Progenitor cell of endocrine pancreas (in vitro differentiated cells): ENCODE data around the gene GPER1. TPM values are rescaled to one million over a fixed set of nuclear protein-coding genes. Genes with fewer than 3 reads are reported as not detected.
"Not testable (repeated sequence)": the region's sequence is repeated elsewhere in the genome, so short reads cannot be mapped to it uniquely, and the experiment has no call there.

ENCODE experiments used
- DNase-seq: peaks from one replicate; pipeline ENCODE4 v3.0.0; 2021; ENCODE audit warnings: low spot score; ENCODE audit not compliant: unreplicated experiment
- H3K27ac Mint-ChIP-seq: 2 replicates; pipeline ENCODE4 v1.8.0; 2021; ENCODE audit warnings: mild to moderate bottlenecking, moderate library complexity, mixed read lengths
- H3K27me3 Mint-ChIP-seq: 2 replicates; pipeline ENCODE4 v1.8.0; 2021; ENCODE audit warnings: mixed read lengths
- H3K36me3 Mint-ChIP-seq: 2 replicates; pipeline ENCODE4 v1.8.0; 2022; ENCODE audit warnings: mixed read lengths; ENCODE audit not compliant: insufficient read depth
- H3K4me1 Mint-ChIP-seq: 2 replicates; pipeline ENCODE4 v1.8.0; 2021; ENCODE audit warnings: low read depth, mixed read lengths
- H3K4me3 Mint-ChIP-seq: 2 replicates; pipeline ENCODE4 v1.8.0; 2021; ENCODE audit warnings: low read depth, mild to moderate bottlenecking, moderate library complexity, mixed read lengths
- H3K9me3 Mint-ChIP-seq: 2 replicates; pipeline ENCODE4 v1.8.0; 2021; ENCODE audit warnings: low read depth, mixed read lengths
- CTCF ChIP-seq: fragments of 200-600 bp; sonication (generic); IDR thresholded peaks from one replicate; pipeline ENCODE4 v1.5.0; 2021; ENCODE audit warnings: antibody characterized with exemption, mild to moderate bottlenecking; ENCODE audit not compliant: unreplicated experiment
- long read RNA-seq: library from polyadenylated mRNA; unstranded; transcript quantifications from one replicate; pipeline ENCODE4 v2.0.0, GENCODE V29; 2020
- total RNA-seq: library from RNA; stranded (reverse); gene quantifications from 2 replicates; pipeline ENCODE4 v1.2.1, GENCODE V29; 2021

The GPER1 gene
- 0.50 and 0.64 TPM in 2 replicates for total RNA-seq
- long read RNA-seq: 0 reads

- Mint-ChIP-seq H3K27ac (peak within 1 kb of the TSS; percentile 80), H3K4me1 (peaks cover 11% of the 10 kb centered on the region), H3K27me3 (no peaks in the 10 kb centered on the region), H3K4me3 (peak within 1 kb of the TSS; percentile 60), H3K36me3 (peaks cover 7% of the 10 kb centered on the region), H3K9me3 (no peaks in the 10 kb centered on the region)
- no peak for DNase-seq
- TF ChIP-seq CTCF: no peak
These were observed at the start of gene GPER1 for GRCh38 chr7:1087952-1088920. Gene GPER1, plus strand, starts transcription at chr7:1088113. Its CDS starts 3,616 bp downstream, at chr7:1091729.

- H3K27me3 Mint-ChIP-seq, H3K4me3 Mint-ChIP-seq, H3K36me3 Mint-ChIP-seq, DNase-seq, H3K9me3 Mint-ChIP-seq, H3K27ac Mint-ChIP-seq: not testable (repeated sequence)
- H3K4me1 Mint-ChIP-seq: peaks cover 24% of the 10 kb centered on the region
These were observed 47.7 kb upstream of the GPER1 start for GRCh38 chr7:1040233-1040632.

- H3K27me3 Mint-ChIP-seq: peaks cover 4% of the 10 kb centered on the region
- H3K9me3 Mint-ChIP-seq: no peaks in the 10 kb centered on the region
- no peak for DNase-seq
- peaks cover 4% of the 10 kb centered on the region for H3K36me3 Mint-ChIP-seq
- no peak for TF ChIP-seq CTCF
- H3K4me3 Mint-ChIP-seq: peak overlapping the region; percentile 50
- H3K27ac Mint-ChIP-seq: peak overlapping the region; percentile 6
- H3K4me1 Mint-ChIP-seq: peaks cover 29% of the 10 kb centered on the region
These were observed 47.1 kb upstream of the GPER1 start for GRCh38 chr7:1040790-1041189.

- no peak for TF ChIP-seq CTCF
- H3K27ac Mint-ChIP-seq: peak overlapping the region; percentile 64
- H3K4me3 Mint-ChIP-seq: no peak overlapping the region
- H3K27me3 Mint-ChIP-seq: peaks cover 4% of the 10 kb centered on the region
- H3K4me1 Mint-ChIP-seq: peaks cover 40% of the 10 kb centered on the region
- H3K9me3 Mint-ChIP-seq: no peaks in the 10 kb centered on the region
- no peaks in the 10 kb centered on the region for H3K36me3 Mint-ChIP-seq
- DNase-seq: no peak
These were observed 46.1 kb upstream of the GPER1 start for GRCh38 chr7:1041551-1042491.

GRCh38 chr7:1042492-1042833 is 45.5 kb upstream of the GPER1 start:
- Mint-ChIP-seq H3K4me1 (peaks cover 45% of the 10 kb centered on the region), H3K36me3 (no peaks in the 10 kb centered on the region), H3K27me3 (peaks cover 4% of the 10 kb centered on the region), H3K27ac (no peak overlapping the region), H3K4me3 (no peak overlapping the region), H3K9me3 (no peaks in the 10 kb centered on the region)
- DNase-seq: no peak
- TF ChIP-seq CTCF: no peak
